Measurements from ENCODE around the gene TCF4.

Gene TCF4

GRCh38 chr18:55427951-55428350, 160.0 kb downstream of the TCF4 start:
- no peak for DNase-seq

- DNase-seq: no peak
Measured at GRCh38 chr18:55425698-55426097, 162.3 kb downstream of the TCF4 start.

- DNase-seq: no peak
Measured at GRCh38 chr18:55422456-55423180, 165.4 kb downstream of the TCF4 start.

- DNase-seq: no peak
Measured at GRCh38 chr18:55421615-55422419, 166.2 kb downstream of the TCF4 start.

- no peak for DNase-seq
Measured at GRCh38 chr18:55421308-55421614, 166.7 kb downstream of the TCF4 start.

GRCh38 chr18:55420665-55421307, 167.2 kb downstream of the TCF4 start:
- no peak for DNase-seq

- DNase-seq: no peak
Measured at GRCh38 chr18:55419947-55420664, 167.9 kb downstream of the TCF4 start.

- DNase-seq: no peak
Measured at GRCh38 chr18:55419132-55419946, 168.7 kb downstream of the TCF4 start.

- DNase-seq: no peak
Measured at GRCh38 chr18:55418439-55418838, 169.6 kb downstream of the TCF4 start.

- no peak for DNase-seq
Measured at GRCh38 chr18:55416791-55417190, 171.2 kb downstream of the TCF4 start.

GRCh38 chr18:55415258-55415871, 172.6 kb downstream of the TCF4 start:
- peak; percentile 74 for DNase-seq

GRCh38 chr18:55414475-55414874, 173.5 kb downstream of the TCF4 start:
- DNase-seq: no peak

- DNase-seq: no peak
Measured at GRCh38 chr18:55413474-55413873, 174.5 kb downstream of the TCF4 start.

- no peak for DNase-seq
Measured at GRCh38 chr18:55407774-55408535, 180.0 kb downstream of the TCF4 start.

- DNase-seq: no peak
Measured at GRCh38 chr18:55407191-55407590, 180.8 kb downstream of the TCF4 start.

- no peak for DNase-seq
Measured at GRCh38 chr18:55406451-55406991, 181.5 kb downstream of the TCF4 start.

GRCh38 chr18:55405893-55406406, 182.0 kb downstream of the TCF4 start:
- DNase-seq: peak; percentile 86

GRCh38 chr18:55405475-55405874, 182.5 kb downstream of the TCF4 start:
- no peak for DNase-seq

- no peak for DNase-seq
Measured at GRCh38 chr18:55404832-55405465, 183.0 kb downstream of the TCF4 start.
